Measurements from ENCODE around the gene PRAC1.
"Not testable (repeated sequence)": the region's sequence is repeated elsewhere in the genome, so short reads cannot be mapped to it uniquely, and the experiment has no call there.

Gene PRAC1

DNA sequence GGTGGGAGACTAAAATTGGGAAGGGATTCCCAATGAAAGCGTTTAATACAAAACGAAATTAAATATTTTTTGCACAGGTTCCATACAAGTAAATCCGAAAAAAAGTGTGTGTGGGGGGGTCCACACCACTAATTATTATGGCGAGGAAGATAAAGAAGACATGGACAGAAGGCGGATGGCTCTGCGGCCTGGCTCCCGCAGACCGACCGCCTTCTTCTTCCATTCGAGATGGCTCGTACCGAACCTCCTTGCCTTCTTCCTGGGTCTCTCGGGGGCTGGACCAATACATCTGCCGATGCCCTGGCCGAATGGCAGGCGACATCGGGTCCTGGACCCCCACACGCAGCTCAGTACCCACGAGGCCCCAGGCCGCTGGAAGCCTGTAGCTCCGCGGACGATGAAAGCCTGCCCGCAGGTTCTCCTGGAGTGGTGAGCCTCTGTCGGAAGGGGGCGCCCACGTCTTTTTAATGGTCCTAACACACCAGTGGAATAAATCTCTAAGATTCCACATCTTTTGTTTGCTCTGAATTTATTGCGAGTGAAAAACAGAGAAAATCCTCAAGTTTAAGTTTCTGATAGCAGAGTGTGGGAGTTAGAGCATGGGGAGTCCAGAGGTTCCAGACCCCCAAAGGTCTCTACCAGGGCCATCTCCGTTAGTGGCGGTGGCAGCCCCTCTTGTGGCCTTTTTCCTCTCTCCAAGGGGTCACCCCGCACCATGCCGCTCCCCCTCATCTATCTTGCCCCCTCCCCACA lies 2.1 kb upstream of the PRAC1 start:
- Mint-ChIP-seq H3K4me3 (peak overlapping the region; percentile 51), H3K27me3 (peaks cover 94% of the 10 kb centered on the region), H3K9me3 (no peaks in the 10 kb centered on the region), H3K27ac (no peak overlapping the region), H3K36me3 (ENCODE audit: low read depth) (peaks cover 4% of the 10 kb centered on the region), H3K4me1 (ENCODE audit: low read depth) (peaks cover 38% of the 10 kb centered on the region)

DNA sequence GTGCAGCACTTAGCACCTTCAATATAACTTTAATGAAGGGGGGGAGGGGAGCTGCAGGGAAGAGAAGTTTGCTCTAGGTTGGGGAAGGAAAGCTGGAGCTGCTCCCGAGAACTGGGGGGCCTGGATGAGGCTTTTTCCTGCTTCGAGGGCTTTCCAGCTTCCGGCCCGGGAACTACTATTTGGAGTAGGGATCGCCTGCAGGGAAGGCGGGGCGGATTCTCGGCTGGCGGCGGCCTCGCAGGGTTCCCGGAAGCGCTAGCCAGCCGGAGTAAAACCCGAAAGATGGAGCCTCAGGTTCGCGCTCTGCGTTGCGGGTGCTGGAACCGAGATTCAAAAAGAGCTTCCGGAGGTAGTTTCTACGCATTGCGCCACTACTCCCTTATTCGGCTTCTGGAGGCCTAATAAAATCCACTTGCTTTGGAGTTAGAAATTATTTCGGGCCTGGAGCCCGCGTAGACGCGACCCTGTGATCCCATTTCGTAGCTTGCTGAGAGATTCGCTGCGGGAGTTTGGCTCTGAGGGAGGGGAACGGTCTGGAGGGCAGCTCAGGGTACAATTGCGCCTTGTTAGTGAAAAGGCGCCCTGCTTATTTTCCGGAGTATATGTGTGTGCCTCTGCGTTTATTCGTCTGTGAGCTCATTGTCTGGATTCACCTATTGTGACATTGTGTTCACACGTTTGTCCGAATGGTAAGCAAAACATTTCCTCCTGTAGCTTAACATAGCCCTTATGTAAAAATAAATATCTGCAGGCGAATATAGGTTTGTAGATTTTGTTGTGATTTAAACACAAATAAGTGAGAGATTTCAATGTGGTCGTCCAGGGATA lies 1.3 kb upstream of the PRAC1 start:
- Mint-ChIP-seq H3K27me3 (peaks cover 94% of the 10 kb centered on the region), H3K9me3 (no peaks in the 10 kb centered on the region), H3K4me3 (peak overlapping the region; percentile 51), H3K27ac (peak overlapping the region; percentile 79), H3K36me3 (ENCODE audit: low read depth) (peaks cover 4% of the 10 kb centered on the region), H3K4me1 (ENCODE audit: low read depth) (peaks cover 38% of the 10 kb centered on the region)

DNA sequence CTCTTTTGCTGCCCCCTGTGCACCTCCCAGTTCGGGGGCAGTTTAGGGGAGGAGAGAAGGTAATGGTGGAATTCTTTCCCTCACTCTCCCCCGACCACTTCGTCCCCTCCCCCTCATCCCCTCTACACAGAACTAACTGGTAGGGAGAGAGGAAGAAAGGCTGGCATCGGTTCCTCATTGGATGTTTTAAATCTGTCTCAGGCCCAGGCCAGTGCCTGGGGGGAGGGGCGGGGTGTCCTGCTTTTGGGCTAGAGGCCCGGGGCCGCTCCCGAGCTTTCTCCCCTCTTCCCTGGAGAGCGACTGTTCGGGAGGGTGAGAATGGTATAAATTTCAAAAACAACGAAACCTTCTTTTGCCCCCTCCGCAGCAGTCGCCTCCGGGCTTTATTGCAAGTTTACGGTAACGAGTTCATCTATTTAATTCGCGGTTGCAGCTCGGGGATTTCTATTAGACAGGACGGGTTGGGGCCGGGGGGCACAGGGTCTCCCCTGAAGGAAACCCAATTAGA lies 651 bp upstream of the PRAC1 start, which contains the start of gene PRAC2:
Gene PRAC2, plus strand, starts transcription at position 271 of the 508 bp plus-strand sequence. CDS start 1,226 bp downstream, outside the sequence.
- peak within 1 kb of the TSS; percentile 51 for H3K4me3 Mint-ChIP-seq
- H3K36me3 Mint-ChIP-seq (ENCODE audit: low read depth) = peaks cover 4% of the 10 kb centered on the region
- no peaks in the 10 kb centered on the region for H3K9me3 Mint-ChIP-seq
- peaks cover 39% of the 10 kb centered on the region for H3K4me1 Mint-ChIP-seq (ENCODE audit: low read depth)
- H3K27me3 Mint-ChIP-seq = peaks cover 97% of the 10 kb centered on the region
- H3K27ac Mint-ChIP-seq = peak within 1 kb of the TSS; percentile 79

DNA sequence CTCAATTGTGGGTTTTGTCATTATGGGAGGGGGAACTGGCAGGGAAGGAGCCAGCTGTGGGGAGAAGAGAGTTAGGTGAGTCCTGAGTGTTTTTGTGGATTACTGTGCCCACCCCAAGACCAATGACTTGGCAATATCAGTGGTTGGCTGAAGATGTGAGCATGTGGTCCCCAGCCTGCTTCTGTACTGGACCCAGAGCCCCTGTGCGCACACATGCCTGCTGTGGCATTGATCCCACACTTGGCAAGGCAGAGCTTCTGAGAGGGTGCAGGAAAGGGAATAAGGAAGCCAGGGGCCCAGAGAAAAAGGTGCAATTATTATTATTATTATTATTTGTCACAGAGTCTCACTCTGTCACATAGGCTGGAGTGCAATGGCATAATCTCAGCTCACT lies 1.3 kb downstream of the PRAC1 start:
- no peaks in the 10 kb centered on the region for H3K9me3 Mint-ChIP-seq
- peaks cover 42% of the 10 kb centered on the region for H3K4me1 Mint-ChIP-seq (ENCODE audit: low read depth)
- no peak overlapping the region for H3K27ac Mint-ChIP-seq
- no peak overlapping the region for H3K4me3 Mint-ChIP-seq
- peaks cover 97% of the 10 kb centered on the region for H3K27me3 Mint-ChIP-seq
- H3K36me3 Mint-ChIP-seq (ENCODE audit: low read depth) = peaks cover 4% of the 10 kb centered on the region

DNA sequence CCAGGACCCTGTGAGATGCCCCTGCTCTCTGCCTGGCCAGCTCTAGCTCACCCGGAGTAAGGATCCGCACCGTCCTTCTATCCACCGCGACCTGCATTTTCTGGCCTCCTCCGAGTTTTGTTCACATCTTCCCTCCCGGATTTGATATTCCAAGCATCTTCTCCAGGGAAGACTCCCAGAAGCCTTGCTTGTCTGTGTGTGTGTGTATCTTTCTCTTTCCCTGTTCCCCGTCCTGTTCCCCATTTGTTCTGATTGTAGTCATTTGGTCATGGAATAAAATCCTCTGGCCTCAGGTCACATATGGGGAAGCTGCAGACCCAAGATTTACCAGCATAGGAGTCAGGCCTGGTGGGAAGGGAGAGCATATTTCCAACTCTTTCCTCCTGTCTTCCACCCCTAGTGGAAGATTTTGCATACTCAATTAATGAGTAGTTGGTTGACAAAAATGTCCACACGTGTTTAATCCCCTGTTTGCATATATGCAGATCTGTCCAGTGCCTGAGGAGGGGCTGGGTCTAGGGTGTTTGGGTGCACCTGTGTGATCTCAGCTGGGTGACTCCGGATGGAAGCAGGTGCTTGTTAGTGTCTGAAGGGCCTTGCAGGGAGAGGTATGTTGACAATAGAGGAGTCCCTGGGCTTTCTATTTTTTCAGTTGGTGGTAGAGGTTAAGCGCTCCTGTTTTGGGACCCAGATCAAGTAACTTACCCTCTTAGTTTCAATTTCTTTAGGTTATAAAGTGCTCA lies 1.9 kb downstream of the PRAC1 start:
- H3K36me3 Mint-ChIP-seq (ENCODE audit: low read depth) = peaks cover 4% of the 10 kb centered on the region
- H3K9me3 Mint-ChIP-seq = no peaks in the 10 kb centered on the region
- peaks cover 97% of the 10 kb centered on the region for H3K27me3 Mint-ChIP-seq
- H3K4me1 Mint-ChIP-seq (ENCODE audit: low read depth) = peaks cover 42% of the 10 kb centered on the region
- peak overlapping the region; percentile 38 for H3K4me3 Mint-ChIP-seq
- no peak overlapping the region for H3K27ac Mint-ChIP-seq

DNA sequence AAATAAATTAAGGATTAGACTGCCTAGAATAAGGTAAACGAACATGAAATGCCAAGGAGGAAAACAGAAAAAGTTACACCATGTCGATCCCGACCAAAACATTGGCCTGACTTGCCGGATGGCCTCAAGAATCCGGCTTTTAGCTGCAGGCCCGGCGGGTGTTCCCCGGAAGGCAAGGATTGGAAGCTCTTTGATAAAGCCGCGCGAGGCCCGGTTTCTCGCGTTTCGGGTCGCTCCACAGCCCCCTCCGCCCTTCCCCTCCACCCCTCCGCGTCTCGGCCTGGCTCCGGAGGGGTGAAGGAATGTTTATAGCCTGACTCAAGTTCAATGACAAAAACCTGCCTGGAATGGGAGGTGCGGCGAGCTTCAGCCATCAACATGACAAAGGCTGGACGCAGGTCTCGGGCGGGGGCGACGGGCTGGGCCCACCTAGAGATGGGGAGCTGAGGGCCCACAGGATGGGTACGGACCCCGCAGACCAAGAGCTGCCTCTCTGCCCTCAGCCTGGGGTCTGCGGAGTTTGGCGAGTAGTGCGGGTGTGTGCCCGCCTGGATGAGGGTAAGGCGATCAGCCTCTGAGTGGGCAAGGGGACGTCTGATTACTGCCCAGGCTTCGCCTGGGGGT lies 2.6 kb downstream of the PRAC1 start:
- H3K4me3 Mint-ChIP-seq = peak overlapping the region; percentile 26

DNA sequence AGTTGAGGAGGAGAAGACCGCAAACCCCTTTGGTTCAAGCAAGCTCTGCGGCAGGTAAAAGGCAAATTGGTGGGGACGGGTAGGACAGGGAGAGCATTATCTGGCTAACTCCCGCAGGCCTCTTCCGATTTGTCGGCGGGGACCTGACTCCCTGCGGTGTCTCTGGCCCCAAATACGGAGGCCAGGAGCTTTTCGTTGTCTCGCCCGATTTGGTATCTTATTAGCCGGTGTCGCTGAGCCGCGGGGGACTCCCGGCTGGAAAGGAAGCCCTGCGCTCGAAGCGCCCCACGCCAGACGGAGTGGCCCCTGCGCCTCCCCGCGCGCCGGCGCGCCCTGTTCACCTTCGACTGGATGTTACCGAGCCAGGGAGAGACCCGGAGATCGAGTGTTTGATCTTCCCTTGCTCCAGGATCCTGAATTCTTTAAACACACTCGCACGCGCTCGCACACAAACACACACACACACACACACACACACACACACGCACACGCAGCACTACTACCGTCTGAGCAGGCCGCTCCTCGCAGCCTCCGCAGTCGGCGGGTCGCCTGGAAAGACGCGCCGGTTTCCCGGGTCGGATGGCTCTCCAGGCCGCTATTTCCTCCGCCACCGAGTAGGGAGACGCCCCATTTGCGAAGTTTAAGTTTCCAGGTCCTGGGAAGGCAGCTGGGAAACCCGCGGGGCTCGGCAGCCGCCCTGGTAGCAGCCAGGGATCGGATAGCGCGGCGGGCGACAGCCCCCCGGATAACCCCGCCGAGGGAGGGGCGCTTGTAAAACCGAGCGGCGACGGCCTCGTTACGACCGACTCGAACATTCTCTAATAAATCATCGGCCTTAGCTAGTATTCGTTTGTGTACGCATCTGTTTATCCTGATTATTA lies 3.3 kb downstream of the PRAC1 start:
- H3K27ac Mint-ChIP-seq = no peak overlapping the region
- H3K4me1 Mint-ChIP-seq (ENCODE audit: low read depth) = peaks cover 30% of the 10 kb centered on the region
- peaks cover 97% of the 10 kb centered on the region for H3K27me3 Mint-ChIP-seq
- H3K4me3 Mint-ChIP-seq = peak overlapping the region; percentile 51
- peaks cover 4% of the 10 kb centered on the region for H3K36me3 Mint-ChIP-seq (ENCODE audit: low read depth)
- H3K9me3 Mint-ChIP-seq = no peaks in the 10 kb centered on the region

More for the DNA sequence above, 2.6 kb downstream of the PRAC1 start:
- H3K27me3 Mint-ChIP-seq = peaks cover 97% of the 10 kb centered on the region
- peaks cover 37% of the 10 kb centered on the region for H3K4me1 Mint-ChIP-seq (ENCODE audit: low read depth)
- no peaks in the 10 kb centered on the region for H3K9me3 Mint-ChIP-seq
- no peak overlapping the region for H3K27ac Mint-ChIP-seq
- peaks cover 4% of the 10 kb centered on the region for H3K36me3 Mint-ChIP-seq (ENCODE audit: low read depth)

DNA sequence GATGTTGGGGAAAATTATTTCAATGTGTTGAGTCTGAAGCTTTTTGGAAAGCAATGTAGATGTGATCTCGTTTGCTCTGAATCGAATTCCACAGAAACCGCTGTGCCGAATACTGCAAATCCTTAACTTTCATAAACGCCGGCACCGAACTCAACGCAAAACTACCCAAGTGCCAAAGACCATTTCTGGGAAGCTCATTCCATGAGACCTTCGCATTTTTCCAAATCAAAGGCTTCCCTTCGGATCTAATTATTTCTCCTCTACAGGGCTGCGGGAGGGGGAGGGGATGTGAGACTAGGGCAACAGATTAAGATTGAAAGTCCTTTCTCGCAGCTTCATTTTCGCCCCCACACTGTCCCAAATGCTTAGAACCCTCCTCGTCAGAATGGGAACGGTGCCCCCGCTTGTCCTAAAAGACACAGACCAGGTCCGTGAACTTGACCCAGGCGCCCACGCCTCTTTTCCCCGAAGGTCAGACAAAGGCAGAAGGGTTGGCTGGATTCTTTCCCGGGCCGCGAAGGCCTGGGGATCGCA lies 4.0 kb downstream of the PRAC1 start:
- Mint-ChIP-seq H3K36me3 (ENCODE audit: low read depth) (peaks cover 4% of the 10 kb centered on the region), H3K4me1 (ENCODE audit: low read depth) (peaks cover 25% of the 10 kb centered on the region), H3K9me3 (no peaks in the 10 kb centered on the region), H3K27me3 (peaks cover 93% of the 10 kb centered on the region), H3K27ac (no peak overlapping the region), H3K4me3 (peak overlapping the region; percentile 25)

DNA sequence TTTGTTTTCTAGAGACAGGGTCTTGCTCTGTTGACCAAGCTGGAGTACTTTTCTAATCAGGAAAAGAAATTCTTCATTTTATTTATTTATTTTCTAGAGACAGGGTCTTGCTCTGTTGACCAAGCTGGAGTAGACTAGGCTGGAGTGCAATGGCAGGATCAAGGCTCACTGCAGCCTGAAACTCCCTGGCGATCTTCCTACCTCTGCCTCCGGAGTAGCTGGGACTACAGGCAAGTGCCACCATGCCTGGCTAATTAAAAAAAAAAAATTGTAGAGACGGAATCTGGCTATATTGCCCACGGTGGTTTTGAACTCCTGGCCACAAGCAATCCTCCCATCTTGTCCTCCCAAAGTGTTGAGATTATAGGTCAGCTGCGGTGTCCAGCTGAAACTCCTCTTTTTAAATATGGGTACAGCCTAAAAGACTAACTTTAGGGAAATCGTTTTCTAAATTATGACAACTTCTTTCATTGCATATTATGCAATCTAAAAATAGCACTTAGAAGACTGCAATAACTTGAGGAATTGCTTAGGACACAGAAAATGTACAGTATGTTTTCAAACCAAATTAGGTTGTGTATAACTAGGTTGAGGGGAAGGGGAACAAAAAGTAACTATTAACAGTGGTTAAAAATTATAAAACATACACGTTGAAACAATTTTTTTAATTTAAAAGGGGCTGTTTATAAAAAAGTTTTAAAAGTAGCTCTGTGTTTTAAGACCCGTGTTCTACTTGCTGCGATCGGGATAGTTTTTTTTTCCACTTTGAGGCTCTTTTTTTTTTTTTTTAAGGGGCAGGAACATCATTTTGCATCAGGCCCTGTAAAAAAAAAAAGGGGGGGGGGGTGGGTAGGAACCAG lies 4.7 kb downstream of the PRAC1 start:
- H3K4me3 Mint-ChIP-seq = no peak overlapping the region
- H3K4me1 Mint-ChIP-seq (ENCODE audit: low read depth) = peaks cover 18% of the 10 kb centered on the region

DNA sequence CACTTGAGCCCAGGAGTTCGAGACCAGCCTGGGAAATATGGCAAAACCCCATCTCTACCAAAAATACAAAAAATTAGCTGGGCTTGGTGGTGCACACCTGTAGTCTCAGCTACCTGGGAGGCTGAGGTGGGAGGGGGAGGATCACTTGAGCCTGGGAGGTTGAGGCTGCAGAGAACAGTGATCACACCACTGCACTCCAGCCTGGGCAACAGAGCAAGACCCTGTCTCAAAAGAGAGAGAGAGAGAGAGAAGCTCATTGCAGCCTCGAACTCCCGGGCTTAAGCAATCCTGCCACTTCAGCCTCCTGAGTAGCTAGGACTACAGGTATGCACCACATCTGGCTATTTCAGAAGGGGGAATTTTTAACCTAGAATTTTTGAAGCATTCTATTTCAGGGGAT lies 5.8 kb downstream of the PRAC1 start:
- H3K9me3 Mint-ChIP-seq; H3K36me3 Mint-ChIP-seq (ENCODE audit: low read depth); H3K27ac Mint-ChIP-seq; H3K4me3 Mint-ChIP-seq: not testable (repeated sequence)
- peaks cover 17% of the 10 kb centered on the region for H3K4me1 Mint-ChIP-seq (ENCODE audit: low read depth)
- H3K27me3 Mint-ChIP-seq = peaks cover 84% of the 10 kb centered on the region

More for the DNA sequence above, 4.7 kb downstream of the PRAC1 start:
- Mint-ChIP-seq H3K27me3 (peaks cover 91% of the 10 kb centered on the region), H3K27ac (peak overlapping the region; percentile 42), H3K36me3 (ENCODE audit: low read depth) (peaks cover 4% of the 10 kb centered on the region), H3K9me3 (no peaks in the 10 kb centered on the region)

DNA sequence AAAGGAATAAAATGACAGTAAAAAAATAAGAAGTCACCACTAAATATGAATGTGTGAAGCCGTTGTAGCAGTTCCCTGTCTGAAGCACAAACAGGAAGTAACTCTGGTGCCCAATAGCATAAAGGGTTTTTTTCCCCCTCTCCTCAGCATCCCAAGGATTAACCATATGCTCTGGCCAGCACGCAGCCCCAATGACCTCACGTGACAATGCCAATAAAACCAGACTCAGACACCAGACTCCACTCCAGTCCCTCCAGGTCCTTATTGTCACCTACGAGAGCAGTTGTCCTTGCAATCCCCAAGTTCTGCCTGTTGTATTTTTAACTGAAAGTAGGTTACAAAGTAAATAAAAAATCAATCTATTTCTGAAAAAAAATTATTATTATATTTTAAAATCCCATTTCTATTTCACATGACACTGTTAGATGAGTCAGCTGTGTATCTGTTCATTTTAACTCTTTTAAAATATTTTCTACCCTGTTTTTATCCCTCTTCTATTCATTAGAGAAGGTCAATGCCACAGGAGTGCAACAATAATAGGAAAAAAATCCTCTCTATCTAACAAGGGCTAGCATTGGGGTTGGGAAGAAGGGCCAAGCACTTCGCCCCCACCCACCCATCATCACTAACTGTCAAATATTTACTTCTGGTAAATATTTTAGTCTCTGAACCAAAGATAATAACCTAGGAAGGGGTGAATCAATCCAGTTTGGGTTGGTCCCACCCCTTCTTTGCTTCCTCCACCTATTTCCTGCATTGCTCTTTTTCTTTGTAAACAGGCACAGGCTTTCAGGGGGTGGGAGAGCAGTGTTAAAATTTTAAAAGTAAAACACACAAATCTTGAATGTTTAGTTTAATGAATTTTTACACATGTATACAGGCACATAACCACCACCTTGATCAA lies 6.6 kb downstream of the PRAC1 start:
- Mint-ChIP-seq H3K9me3 (no peaks in the 10 kb centered on the region), H3K27me3 (peaks cover 82% of the 10 kb centered on the region), H3K36me3 (ENCODE audit: low read depth) (peaks cover 4% of the 10 kb centered on the region), H3K4me3 (no peak overlapping the region), H3K27ac (no peak overlapping the region), H3K4me1 (ENCODE audit: low read depth) (peaks cover 17% of the 10 kb centered on the region)

DNA sequence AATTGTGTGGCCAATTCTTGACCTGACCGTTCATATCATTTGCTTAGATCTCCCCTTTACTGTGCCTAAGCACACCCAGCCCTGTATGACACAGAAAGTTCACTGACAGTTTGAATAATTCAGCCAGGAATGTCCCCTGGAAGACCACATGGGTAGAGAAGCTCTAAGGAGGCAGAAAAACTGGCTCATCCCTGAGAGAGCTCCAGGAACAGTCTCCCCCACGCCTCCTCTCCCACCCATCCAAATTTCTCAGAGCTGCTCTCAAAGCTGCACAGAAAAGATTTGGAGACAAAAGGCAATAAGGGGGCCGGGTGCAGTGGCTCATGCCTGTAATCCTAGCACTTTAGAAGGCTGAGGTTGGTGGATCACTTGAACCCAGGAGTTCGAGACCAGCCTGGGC lies 11.2 kb downstream of the PRAC1 start:
- no peaks in the 10 kb centered on the region for H3K4me1 Mint-ChIP-seq (ENCODE audit: low read depth)
- H3K27me3 Mint-ChIP-seq = peaks cover 69% of the 10 kb centered on the region
- H3K4me3 Mint-ChIP-seq = no peak overlapping the region
- no peaks in the 10 kb centered on the region for H3K9me3 Mint-ChIP-seq
- H3K36me3 Mint-ChIP-seq (ENCODE audit: low read depth) = no peaks in the 10 kb centered on the region
- H3K27ac Mint-ChIP-seq = no peak overlapping the region
